HG02623 (cell line): ENCODE data around the gene CEACAM19.
"Not testable (repeated sequence)": the region's sequence is repeated elsewhere in the genome, so short reads cannot be mapped to it uniquely, and the experiment has no call there.

Source experiments
- ATAC-seq: cut with Tn5 transposase; IDR thresholded peaks from one replicate; pipeline ENCODE4 v1.9.1; 2021; ENCODE audit warnings: moderate library complexity; ENCODE audit not compliant: unreplicated experiment

The CEACAM19 gene

GRCh38 chr19:44645407-44646048, 25.8 kb upstream of the CEACAM19 start:
- ATAC-seq, result no peak

GRCh38 chr19:44646049-44646416, 25.2 kb upstream of the CEACAM19 start:
- no peak for ATAC-seq

- ATAC-seq, result no peak
Measured at GRCh38 chr19:44647144-44647543, 24.1 kb upstream of the CEACAM19 start.

- no peak for ATAC-seq
Measured at GRCh38 chr19:44648631-44649251, 22.5 kb upstream of the CEACAM19 start.

GRCh38 chr19:44649578-44650145, 21.6 kb upstream of the CEACAM19 start:
- no peak for ATAC-seq

GRCh38 chr19:44653343-44653742, 17.9 kb upstream of the CEACAM19 start:
- no peak for ATAC-seq

- ATAC-seq, result peak; percentile 75
Measured at GRCh38 chr19:44653977-44654774, 17.1 kb upstream of the CEACAM19 start.

GRCh38 chr19:44657211-44657921, 13.9 kb upstream of the CEACAM19 start:
- ATAC-seq, result no peak

GRCh38 chr19:44658069-44658733, 13.1 kb upstream of the CEACAM19 start:
- ATAC-seq, result no peak

GRCh38 chr19:44660081-44660480, 11.2 kb upstream of the CEACAM19 start:
- no peak for ATAC-seq

GRCh38 chr19:44661205-44661604, 10.1 kb upstream of the CEACAM19 start:
- no peak for ATAC-seq

GRCh38 chr19:44661904-44662303, 9.4 kb upstream of the CEACAM19 start:
- no peak for ATAC-seq

- ATAC-seq, result no peak
Measured at GRCh38 chr19:44662691-44663385, 8.4 kb upstream of the CEACAM19 start.

- no peak for ATAC-seq
Measured at GRCh38 chr19:44663996-44664395, 7.3 kb upstream of the CEACAM19 start.

- no peak for ATAC-seq
Measured at GRCh38 chr19:44664976-44665375, 6.3 kb upstream of the CEACAM19 start.

GRCh38 chr19:44666852-44667556, 4.3 kb upstream of the CEACAM19 start:
- no peak for ATAC-seq

GRCh38 chr19:44668985-44669764, 2.1 kb upstream of the CEACAM19 start:
- ATAC-seq, result no peak

- not testable (repeated sequence) for ATAC-seq
Measured at GRCh38 chr19:44670027-44670426, 1.3 kb upstream of the CEACAM19 start.

- no peak for ATAC-seq
Measured at GRCh38 chr19:44672226-44672625, 944 bp downstream of the CEACAM19 start.
